ENCODE results near the gene ZNF581. TPM values are rescaled to one million over a fixed set of nuclear protein-coding genes. Genes with fewer than 3 reads are reported as not detected.

Gene ZNF581
- polyA plus RNA-seq, 1 donor from 2014 or later, result 15.3 TPM

DNA sequence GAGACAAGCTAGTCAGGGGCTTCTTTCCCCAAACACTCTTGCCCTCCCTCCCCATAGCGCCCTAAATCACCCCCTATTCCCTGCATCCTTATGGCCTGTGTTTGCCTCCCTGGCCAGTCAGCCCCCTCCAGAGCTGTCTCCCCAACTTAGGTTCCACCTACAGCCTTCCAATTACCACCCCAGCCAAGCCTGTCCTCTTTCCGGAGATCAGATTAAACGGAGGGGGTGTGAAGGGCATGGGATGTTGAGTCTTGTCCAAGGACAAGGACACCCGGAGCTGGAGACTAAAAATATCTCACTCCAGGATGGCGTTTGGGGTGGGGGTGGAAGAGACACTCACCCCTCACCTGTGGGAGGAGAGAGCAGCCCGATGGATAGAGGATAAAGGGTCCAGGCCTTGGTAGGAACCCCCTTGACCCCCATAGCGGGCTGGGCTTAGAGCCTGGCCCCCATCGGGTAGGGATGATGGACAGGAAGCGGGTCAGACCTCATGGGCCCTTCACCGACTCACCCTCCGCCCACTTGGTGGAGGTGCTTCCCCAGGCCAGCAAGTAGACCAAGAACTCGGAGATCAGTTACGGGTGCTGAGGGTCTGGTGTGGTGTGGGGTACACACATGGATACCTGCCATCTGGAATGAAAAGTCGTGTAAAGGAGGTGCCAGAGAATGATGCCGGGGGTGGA, 32.0 kb upstream of the ZNF581 start:
- Histone ChIP-seq H3K27ac (ENCODE audit: low read length) (no peak overlapping the region), H3K36me3 (ENCODE audit: insufficient read depth, low read length) (peaks cover 8% of the 10 kb centered on the region), H3F3A (ENCODE audit: insufficient read depth, low read length, poor library complexity, severe bottlenecking) (no peaks in the 10 kb centered on the region), H2AFZ (ENCODE audit: low read depth, low read length) (no peak overlapping the region), H3K9me2 (ENCODE audit: insufficient read depth, low read length) (no peaks in the 10 kb centered on the region), H3K27me3 (ENCODE audit: insufficient read depth, low read depth, low read length) (no peaks in the 10 kb centered on the region), H3K9ac (ENCODE audit: low read length) (no peak overlapping the region), H3K4me3 (ENCODE audit: low read length) (no peak overlapping the region), H3K4me2 (ENCODE audit: low read length) (no peak overlapping the region), H4K20me1 (ENCODE audit: insufficient read depth) (no peaks in the 10 kb centered on the region), H3K9me3 (ENCODE audit: low read length) (no peaks in the 10 kb centered on the region), H3K79me2 (replicated peaks; ENCODE audit: insufficient read depth, low read length) (peaks cover 25% of the 10 kb centered on the region)
- TF ChIP-seq SMC3 (conservative IDR thresholded peaks at IDR 0.05; ENCODE audit: poor library complexity), result no peak
- TF ChIP-seq EP300 (conservative IDR thresholded peaks at IDR 0.05; ENCODE audit: poor library complexity, severe bottlenecking), result no peak
- TF ChIP-seq EZH2 (IDR thresholded peaks at IDR 0.05; ENCODE audit: borderline replicate concordance, insufficient read depth, low read length, poor library complexity, severe bottlenecking), result no peak

DNA sequence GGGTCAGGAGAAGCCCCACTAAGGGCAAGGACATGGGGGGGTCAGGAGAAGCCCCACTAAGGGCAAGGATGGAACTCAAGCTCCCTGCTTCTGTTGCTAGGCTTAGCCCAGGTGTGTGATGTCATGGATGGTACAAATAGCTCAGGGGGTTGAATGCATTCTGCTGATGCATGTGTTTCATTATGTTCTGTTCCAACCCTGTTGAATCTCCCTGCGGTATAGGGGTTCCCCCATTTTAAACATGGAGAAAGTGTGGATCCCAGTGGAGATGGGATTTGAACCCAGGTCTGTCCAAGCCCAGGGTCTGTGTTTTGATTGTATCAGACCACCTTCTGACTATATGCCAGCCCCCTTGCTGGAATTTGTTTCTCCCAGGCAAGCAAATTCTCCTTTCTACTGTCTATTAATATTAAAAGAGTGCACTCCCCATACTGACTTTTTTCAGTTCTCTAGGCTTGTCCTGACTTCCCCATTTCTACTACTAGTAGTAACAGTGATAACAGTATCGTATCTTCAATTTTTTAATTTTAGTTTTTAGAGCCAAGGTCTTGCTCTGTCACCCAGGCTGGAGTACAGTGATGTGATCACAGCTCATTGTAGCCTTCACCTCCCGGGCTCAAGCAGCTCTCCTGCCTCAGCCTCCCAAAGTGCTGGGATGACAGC, 31.3 kb upstream of the ZNF581 start:
- H3K27me3 ChIP-seq (ENCODE audit: insufficient read depth, low read depth, low read length), result no peaks in the 10 kb centered on the region
- no peaks in the 10 kb centered on the region for H3K9me2 ChIP-seq (ENCODE audit: insufficient read depth, low read length)
- no peaks in the 10 kb centered on the region for H3K9me3 ChIP-seq (ENCODE audit: low read length)
- H3K9ac ChIP-seq (ENCODE audit: low read length), result no peak overlapping the region
- H3K79me2 ChIP-seq (replicated peaks; ENCODE audit: insufficient read depth, low read length), result peaks cover 19% of the 10 kb centered on the region
- TF ChIP-seq TAF1 (IDR thresholded peaks at IDR 0.05; ENCODE audit: low read depth) (no peak), EP300 (conservative IDR thresholded peaks at IDR 0.05; ENCODE audit: poor library complexity, severe bottlenecking) (no peak), EZH2 (IDR thresholded peaks at IDR 0.05; ENCODE audit: borderline replicate concordance, insufficient read depth, low read length, poor library complexity, severe bottlenecking) (no peak), SMC3 (conservative IDR thresholded peaks at IDR 0.05; ENCODE audit: poor library complexity) (no peak), MXI1 (conservative IDR thresholded peaks at IDR 0.05; ENCODE audit: poor library complexity, severe bottlenecking) (no peak), RAD21 (conservative IDR thresholded peaks at IDR 0.05) (no peak), POLR2AphosphoS5 (IDR thresholded peaks at IDR 0.05) (no peak)
- TF ChIP-seq, protein P1, sequence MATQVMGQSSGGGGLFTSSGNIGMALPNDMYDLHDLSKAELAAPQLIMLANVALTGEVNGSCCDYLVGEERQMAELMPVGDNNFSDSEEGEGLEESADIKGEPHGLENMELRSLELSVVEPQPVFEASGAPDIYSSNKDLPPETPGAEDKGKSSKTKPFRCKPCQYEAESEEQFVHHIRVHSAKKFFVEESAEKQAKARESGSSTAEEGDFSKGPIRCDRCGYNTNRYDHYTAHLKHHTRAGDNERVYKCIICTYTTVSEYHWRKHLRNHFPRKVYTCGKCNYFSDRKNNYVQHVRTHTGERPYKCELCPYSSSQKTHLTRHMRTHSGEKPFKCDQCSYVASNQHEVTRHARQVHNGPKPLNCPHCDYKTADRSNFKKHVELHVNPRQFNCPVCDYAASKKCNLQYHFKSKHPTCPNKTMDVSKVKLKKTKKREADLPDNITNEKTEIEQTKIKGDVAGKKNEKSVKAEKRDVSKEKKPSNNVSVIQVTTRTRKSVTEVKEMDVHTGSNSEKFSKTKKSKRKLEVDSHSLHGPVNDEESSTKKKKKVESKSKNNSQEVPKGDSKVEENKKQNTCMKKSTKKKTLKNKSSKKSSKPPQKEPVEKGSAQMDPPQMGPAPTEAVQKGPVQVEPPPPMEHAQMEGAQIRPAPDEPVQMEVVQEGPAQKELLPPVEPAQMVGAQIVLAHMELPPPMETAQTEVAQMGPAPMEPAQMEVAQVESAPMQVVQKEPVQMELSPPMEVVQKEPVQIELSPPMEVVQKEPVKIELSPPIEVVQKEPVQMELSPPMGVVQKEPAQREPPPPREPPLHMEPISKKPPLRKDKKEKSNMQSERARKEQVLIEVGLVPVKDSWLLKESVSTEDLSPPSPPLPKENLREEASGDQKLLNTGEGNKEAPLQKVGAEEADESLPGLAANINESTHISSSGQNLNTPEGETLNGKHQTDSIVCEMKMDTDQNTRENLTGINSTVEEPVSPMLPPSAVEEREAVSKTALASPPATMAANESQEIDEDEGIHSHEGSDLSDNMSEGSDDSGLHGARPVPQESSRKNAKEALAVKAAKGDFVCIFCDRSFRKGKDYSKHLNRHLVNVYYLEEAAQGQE (IDR thresholded peaks at IDR 0.05; ENCODE audit: borderline replicate concordance), result no peak
- TF ChIP-seq, protein P2, sequence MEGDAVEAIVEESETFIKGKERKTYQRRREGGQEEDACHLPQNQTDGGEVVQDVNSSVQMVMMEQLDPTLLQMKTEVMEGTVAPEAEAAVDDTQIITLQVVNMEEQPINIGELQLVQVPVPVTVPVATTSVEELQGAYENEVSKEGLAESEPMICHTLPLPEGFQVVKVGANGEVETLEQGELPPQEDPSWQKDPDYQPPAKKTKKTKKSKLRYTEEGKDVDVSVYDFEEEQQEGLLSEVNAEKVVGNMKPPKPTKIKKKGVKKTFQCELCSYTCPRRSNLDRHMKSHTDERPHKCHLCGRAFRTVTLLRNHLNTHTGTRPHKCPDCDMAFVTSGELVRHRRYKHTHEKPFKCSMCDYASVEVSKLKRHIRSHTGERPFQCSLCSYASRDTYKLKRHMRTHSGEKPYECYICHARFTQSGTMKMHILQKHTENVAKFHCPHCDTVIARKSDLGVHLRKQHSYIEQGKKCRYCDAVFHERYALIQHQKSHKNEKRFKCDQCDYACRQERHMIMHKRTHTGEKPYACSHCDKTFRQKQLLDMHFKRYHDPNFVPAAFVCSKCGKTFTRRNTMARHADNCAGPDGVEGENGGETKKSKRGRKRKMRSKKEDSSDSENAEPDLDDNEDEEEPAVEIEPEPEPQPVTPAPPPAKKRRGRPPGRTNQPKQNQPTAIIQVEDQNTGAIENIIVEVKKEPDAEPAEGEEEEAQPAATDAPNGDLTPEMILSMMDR (IDR thresholded peaks at IDR 0.05; ENCODE audit: poor library complexity, severe bottlenecking), result no peak
- no peak overlapping the region for H3K4me2 ChIP-seq (ENCODE audit: low read length)
- no peaks in the 10 kb centered on the region for H3F3A ChIP-seq (ENCODE audit: insufficient read depth, low read length, poor library complexity, severe bottlenecking)
- no peak overlapping the region for H3K4me3 ChIP-seq (ENCODE audit: low read length)
- peaks cover 8% of the 10 kb centered on the region for H3K36me3 ChIP-seq (ENCODE audit: insufficient read depth, low read length)
- no peak overlapping the region for H2AFZ ChIP-seq (ENCODE audit: low read depth, low read length)
- no peak overlapping the region for H3K27ac ChIP-seq (ENCODE audit: low read length)
- H4K20me1 ChIP-seq (ENCODE audit: insufficient read depth), result no peaks in the 10 kb centered on the region
